HG03571 (cell line): ENCODE results near the gene CXCR1.
"Not testable (repeated sequence)": the region's sequence is repeated elsewhere in the genome, so short reads cannot be mapped to it uniquely, and the experiment has no call there.

ENCODE experiments used
- ATAC-seq: cut with Tn5 transposase; IDR thresholded peaks from one replicate; pipeline ENCODE4 v1.9.1; 2021; ENCODE audit not compliant: unreplicated experiment

Gene CXCR1

DNA sequence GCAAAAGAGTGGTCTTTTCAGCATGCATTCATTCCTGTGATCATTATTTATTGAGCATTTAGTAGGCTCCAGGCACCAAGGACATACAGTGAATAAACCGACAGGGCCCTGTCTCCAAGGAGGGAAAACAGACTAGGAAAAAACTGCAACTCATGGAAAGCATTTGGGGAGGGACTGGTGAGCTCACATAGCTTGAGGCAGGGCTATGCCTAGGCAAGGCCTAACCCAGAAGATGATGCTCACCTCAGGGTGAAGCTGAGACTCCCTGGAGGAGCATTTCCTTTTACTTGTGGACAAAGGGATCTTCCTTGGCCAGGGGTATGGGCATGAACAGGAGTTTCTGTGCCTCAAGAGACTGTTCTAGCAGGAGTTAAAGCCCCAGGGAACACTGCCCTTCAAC is 3.9 kb downstream of the CXCR1 start:
- ATAC-seq = no peak

DNA sequence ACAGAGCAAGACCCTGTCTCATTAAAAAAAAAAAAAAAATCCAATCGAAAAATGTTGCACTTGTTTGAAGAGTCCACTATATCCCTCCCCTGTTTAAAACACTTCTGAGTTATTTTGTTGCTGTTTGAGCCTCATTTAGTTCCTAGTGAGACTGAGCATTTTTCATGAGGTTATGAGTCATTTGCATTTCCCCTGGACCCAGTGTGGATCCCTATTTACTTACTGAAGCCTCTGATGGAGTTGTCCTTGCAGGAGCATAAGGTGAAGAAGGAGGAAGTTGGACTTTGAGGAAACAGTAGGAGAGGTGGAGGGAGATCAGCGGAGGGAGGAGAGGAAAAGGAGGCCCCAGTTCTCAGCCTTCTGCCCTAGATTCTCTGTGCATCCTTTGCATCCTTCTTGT is 5.1 kb downstream of the CXCR1 start:
- no peak for ATAC-seq

DNA sequence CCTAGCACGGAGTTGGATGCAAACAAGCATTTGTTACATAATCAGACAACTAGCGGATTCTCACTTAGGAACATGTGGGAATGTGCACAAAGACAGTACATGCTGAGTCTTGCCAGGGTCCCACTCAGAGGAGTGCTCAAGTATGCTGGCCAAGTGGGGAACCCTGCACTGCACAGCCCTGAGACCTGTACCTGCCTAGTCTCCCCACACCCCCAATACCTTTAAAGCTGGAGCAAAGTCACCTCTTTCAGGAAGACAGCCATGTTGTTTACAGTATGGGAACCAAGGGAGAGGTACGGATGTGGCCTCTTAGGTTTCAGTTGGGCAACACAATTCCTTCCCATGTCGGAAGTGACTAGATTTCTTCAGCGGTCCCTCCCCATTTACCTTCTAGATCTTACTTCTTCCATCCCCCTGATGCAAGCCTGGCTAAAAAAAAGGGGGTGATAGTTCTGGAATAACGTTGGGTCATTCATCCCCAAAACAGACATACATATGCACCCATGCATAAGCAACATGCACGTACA is 10.7 kb downstream of the CXCR1 start:
- no peak for ATAC-seq

DNA sequence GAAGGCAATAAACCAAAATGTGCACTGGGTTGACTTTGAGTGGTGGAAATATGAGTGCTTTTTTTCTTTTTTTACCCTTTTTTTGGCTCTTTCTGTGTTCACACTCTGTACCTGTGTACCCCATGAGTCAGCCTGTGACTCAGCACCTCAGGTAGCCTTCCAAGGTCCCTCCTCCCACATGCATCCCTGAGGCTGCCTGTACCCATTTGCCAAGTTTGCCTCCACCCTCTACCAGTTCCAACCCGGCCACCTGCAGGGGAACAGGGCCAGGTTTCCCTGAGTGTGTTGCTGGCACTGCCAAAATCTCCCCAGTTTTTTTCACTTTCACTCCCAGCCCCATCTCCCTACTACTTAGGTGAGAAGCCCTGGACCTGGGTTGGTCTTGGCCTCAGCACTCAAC is 14.0 kb downstream of the CXCR1 start:
- no peak for ATAC-seq

DNA sequence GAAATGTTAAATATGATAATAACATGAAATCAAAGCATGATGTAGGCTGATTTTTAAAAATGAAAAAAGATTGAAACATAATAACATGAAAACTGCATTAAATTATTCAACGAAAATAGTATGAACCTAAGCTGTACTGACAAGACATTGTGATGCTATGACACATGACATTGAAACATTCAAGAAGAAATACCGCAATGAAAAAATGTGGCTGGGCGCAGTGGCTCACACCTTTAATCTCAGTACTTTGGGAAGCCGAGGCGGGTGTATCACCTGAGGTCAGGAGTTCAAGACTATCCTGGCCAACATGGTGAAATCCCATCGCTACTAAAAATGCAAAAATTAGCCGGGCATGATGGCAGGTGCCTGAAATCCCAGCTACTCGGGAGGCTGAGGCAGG is 14.6 kb downstream of the CXCR1 start:
- no peak for ATAC-seq

DNA sequence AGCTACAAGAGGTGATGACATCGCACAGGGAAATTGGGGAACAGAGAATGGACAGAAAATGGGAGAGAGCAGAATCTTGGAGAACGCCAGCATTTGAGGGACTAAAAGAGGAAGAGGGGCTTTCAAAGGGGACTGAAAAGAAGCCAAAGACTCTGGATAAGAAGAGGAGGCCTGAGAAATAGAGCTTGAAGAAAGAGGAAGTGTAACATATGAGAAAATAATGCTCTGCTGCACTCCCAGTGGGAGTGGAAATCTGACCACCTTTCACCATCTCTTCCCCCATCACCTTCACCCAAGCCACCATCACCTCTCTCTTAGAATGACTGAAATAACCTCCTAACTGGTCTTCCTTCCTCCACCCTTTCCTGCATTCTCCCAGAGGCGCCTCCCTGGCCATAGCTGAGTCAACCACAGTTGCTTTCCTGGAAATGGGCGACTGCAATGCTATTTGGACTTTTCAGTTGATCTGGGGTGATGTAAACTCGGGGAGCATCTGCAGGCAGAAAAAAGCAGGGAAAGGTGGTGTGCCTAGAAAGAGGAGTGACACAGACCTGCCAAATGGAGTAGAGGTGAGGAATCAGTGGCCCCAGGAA is 16.8 kb downstream of the CXCR1 start:
- no peak for ATAC-seq

DNA sequence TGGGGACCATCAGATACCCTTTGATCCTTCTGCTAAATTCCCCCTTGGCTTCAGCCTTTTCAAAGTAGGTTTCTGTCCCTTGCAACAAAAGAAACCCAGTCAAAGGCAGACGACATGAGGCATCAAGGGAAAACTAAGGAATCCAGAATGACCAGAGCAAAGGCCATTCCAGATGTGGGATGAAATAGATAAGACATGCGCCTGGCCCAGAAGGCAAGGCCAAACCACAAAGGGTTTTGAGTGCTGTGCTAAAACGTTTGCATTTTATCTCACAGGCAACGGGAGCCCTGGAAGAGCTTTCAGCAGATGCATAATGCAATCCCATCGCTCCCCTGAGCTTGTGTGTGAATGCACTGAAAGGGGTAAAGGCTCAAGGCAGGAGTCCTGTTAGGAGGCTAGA is 17.7 kb downstream of the CXCR1 start:
- ATAC-seq = no peak

DNA sequence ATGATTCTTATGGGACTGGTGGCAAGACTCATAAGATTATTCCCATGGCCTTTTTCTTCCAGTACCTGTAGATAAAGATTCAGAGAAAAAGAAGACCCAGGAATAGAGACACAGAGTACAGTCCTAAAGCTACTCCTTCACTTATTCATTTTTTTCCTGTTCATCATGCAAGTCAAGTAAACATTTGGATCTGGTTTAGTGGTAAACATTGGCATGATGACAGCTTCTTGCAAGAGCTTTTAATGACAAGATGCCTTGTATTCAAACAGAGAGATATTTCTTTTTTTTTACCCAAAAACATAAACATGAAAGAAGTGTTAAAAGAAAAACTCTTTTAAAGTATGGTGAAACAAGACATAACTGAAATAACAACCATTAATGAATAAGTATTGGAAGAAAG is 20.7 kb downstream of the CXCR1 start:
- ATAC-seq = no peak

DNA sequence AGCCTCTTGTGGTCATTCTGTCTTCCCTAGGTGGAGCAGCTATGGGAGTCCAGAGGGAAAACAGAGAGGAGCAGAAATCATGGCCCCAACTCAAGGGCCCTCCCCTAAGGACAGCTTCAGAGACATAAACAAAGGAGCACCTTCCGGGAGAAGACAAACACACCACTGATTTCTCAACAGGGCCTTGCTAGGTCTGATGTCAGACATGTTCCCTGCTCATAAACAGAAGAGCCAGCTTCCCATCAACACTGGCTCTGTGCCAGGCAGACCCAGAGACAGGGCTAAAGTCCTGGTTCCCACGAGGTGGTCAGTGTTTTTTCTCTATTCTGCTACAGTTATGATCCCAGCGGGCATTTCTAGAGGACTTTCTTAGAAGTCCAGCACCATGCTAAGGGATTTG is 21.6 kb downstream of the CXCR1 start:
- no peak for ATAC-seq

DNA sequence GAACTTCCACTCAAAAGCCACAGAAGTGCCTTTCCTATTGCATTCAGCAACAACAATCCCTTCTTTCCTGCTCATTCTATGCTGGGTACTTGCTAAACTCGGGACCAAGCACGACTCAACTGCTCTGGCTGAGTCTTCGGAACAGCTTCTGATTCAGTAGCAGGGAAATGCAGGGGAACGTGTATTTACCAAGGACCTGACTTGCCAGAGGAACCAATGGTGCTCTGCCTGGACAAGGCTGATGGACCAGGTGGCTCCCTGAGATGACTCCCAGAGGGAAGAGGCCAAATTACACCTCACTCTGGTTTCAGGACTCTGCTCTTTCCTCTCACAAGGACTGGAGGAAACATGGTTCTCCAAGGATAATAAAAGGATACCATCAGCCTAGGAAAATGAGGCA is 28.7 kb downstream of the CXCR1 start:
- ATAC-seq = no peak

DNA sequence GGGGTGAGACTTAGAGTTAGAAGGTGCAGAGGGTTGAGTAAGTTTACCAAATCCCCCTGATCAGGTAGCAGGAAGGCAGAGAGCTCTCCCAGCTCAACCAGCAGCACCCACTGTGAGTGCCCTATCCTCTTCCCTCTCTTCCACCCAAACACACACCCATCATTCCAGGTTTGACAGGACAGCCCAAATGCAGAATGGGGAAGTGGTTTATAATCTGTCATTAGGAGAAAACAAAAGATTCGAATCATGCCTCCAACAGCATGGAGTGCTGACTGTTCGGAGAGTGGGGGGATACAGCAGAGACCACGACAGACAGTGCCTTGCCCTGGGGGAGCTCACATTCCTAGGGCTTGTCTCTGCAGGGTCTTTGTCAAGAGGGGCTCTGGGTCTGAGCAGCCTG is 29.2 kb downstream of the CXCR1 start:
- no peak for ATAC-seq

DNA sequence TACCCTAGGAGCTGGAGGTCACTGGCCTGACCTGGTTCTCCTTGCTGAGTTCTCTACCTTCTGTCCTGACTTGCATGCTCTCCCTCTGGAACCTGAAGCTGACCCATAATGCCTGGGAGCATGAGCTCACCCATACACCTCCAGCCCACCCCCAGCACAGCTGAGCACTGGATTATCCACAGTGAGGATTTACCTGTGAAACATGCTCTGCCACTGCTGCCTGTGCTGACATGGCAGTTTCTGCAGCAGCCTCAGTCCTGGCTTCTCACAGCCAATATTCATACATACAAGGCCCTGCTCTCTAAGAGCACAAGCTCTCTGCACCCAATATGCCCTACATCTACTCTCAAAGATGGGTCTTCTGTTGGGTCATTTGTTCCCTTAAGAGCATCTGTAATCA is 35.9 kb downstream of the CXCR1 start:
- ATAC-seq = no peak

DNA sequence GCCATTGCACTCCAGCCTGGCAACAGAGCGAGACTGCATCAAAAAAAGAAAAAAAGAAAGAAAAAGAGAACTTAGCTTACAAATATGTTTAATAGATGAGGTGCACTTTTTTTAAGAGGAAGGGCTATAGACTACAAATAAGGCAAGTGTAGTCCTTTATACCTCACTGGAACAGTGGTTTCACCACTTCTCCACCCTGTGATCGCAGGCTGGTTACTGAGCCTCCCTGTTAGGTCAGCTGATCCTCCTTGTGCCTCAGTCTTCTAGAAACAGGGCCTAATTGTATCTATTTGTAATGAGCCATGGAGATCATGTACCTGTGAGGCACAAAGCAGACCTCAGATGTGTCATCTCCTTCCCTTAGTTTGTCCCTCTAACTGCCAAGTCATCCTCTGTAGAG is 36.4 kb downstream of the CXCR1 start:
- no peak for ATAC-seq

DNA sequence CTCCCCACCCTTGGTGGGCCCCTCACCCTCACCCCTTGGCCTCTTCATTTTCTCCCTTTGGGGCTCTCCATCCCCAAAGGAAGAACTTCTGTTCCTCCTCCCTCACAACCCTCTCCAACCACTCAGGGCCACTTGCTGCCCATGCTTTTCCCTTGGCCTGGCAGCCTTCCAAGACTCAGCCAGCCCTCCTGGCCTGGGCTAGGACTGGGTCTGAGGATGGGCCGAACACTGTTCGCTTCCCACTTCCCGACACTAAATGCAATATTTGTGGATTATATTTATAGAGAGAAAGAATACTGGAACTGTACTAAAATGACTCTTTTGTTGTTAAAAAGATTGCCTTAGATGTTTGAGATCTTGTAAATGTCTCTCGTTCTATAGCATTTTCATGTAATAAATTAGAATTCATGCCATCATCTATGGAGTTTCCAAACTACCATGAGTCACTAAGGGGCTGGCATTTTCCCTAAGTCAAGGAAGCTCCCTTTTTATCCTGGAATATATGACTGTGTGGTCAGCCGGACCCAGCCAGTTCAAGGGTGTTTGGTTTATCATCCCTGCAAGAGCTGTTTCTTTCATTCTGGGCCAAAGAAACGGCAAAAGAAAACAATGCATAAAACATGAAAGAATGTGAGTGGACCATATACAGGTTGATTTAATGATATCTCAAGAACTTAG is 37.2 kb downstream of the CXCR1 start:
- no peak for ATAC-seq

DNA sequence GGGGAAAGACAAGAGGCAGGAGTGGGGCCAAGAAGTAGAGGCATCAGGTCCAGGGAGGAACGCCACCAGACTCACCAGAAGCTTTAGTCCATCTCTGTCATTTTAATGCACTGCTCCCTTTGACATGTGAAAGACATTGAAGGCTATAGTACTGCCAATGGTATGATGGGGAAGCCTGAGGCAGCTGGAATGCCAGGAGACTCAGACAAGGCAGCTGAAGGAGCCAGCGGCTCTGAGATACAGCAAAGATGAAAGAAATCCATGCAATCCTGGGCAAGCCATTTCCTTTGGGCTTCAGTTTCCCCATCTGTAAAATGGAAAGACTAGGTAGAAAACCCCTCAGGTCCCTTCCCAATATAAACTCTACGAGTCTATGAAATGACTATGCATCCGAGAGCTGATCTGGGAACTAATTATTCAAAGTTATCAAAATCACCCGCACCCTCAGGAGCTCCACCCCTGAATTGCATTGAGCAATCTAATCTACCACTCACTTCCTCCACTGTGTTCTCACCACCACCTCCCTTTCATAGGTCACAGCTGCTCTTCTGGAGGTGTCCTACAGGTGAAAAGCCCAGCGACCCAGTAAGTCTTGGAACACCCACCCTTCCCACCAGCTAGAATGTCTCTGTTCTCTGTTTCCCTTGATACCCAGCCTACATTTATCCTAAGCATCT is 37.8 kb downstream of the CXCR1 start:
- no peak for ATAC-seq

DNA sequence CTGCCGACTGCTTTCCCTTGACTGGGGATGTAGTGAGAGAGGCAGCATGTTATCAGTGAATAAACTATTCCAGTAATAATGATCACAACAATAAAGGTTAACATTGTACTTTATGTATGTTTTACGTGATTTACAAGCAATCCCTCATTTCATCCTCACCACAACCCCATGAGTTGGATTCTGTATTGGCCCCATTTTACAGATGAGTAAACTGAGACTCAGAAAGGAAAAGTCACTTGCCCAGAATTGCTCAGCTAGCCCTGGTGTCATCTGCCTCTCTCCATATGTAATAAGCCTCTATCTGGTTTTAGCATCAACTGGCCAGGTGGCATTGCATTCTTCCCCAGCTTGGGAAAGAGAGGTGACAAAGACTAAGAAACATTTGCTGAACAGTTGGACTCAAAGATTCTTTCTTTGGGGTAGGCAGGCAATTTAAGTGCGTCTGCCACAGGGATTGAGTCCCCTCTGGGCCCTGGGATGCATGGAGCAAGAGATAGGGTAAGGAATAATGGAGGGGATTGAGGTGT is 38.8 kb downstream of the CXCR1 start:
- ATAC-seq = no peak

DNA sequence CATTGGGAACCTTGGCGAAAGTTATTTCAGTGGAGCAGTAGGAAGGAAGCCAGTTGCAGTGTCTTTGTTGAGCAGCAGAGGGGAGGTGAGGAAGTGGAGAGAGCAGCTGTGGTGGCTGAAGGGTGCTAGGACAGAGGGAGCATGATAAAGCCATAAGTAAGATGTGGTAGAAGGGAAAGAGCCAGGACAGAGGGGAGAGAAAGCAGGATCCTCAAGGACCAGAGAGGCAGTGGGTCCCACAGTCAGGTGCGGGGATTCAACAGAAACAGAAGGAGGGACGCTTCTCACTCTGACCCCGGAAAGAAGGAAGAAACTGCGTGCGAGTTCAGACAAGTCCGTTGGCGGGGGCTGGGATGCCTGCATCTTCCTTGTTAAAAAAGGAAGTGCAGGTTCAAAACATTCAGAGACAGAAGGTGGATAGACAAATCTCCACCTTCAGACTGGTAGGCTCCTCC is 41.1 kb downstream of the CXCR1 start, which contains the start of gene CXCR2:
Gene CXCR2, plus strand, starts transcription at position 403 of the 455 bp plus-strand sequence. CDS start 8,774 bp downstream, outside the sequence.
- ATAC-seq = no peak

DNA sequence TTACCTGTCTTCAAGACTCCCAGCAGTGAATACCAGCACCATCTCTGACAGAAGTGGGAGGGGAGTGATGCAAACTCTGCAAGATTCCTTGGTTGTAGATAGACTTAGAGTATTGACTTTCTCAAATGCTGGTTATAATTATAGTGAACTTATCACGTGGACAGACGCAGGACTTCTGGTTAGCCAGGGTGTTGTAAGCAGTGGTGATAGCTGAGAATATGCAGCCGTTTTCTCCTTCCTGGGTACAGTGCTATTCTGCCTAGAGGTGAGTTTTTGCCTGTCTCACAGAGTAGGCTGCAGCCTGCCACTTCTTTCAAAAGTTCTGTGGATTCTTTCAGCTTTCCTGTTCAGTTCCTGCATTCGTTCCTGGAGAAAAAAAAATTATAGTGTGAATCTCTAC is 41.7 kb downstream of the CXCR1 start:
- ATAC-seq = no peak

DNA sequence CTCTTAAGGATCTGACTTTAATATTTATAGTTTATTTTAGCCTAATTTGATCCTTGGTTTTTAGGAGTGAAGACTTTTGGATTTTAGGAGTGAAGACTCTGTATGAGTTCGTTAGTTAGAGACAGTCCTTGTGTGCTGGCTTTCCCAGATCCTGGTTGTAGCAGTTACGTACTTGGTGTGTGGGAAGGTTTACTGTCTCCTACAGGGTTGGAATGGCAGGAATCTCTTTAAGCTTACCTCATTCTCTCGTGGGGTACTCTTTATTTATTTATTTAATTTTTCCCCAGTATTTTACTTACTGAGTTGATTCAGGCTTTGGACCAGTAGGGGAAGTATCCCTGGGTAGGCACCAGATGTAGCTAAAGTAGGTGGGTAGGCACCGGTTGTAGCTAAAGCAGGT is 42.8 kb downstream of the CXCR1 start:
- ATAC-seq = no peak

DNA sequence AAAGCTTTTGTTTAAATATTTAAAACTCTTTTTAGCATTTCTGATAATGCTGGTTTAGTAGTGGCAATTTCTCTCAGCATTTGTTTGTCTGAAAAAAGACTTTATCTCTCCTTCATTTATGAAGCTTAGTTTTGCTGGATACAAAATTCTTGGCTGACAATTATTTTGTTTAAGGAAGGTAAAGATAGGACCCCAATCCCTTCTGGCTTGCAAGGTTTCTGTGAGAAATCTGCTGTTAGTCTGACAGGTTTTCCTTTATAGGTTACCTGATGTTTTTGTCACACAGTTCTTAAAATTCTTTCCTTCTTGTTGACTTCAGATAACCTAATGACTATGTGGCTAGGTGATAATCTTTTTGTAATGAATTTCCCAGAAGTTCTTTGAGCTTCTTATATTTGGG is 44.5 kb downstream of the CXCR1 start:
- ATAC-seq = not testable (repeated sequence)

DNA sequence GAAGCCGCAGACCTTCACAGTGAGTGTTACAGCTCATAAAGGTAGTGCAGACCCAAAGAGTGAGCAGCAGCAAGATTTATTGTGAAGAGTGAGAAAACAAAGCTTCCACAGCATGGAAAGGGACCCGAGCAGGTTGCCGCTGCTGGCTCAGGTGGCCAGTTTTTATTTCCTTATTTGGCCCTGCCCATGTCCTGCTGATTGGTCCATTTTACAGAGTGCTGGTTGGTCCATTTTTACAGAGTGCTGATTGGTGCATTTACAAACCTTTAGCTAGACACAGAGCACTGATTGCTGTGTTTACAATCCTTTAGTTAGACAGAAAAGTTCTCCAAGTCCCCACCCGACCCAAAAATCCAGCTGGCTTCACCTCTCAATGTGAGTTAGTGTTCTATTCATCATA is 45.0 kb downstream of the CXCR1 start:
- ATAC-seq = not testable (repeated sequence)
